GM11168 (cell line): ENCODE results near the gene RFNG.

Source experiments
- in situ Hi-C: fragments of 300-500 bp; cut with MboI; formaldehyde crosslinking; loops from one replicate; pipeline ENCODE4 v1.12.0; 2022; ENCODE audit warnings: low sequenced_read_pairs; ENCODE audit not compliant: unreplicated experiment

The RFNG gene, protein sequence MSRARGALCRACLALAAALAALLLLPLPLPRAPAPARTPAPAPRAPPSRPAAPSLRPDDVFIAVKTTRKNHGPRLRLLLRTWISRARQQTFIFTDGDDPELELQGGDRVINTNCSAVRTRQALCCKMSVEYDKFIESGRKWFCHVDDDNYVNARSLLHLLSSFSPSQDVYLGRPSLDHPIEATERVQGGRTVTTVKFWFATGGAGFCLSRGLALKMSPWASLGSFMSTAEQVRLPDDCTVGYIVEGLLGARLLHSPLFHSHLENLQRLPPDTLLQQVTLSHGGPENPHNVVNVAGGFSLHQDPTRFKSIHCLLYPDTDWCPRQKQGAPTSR

DNA sequence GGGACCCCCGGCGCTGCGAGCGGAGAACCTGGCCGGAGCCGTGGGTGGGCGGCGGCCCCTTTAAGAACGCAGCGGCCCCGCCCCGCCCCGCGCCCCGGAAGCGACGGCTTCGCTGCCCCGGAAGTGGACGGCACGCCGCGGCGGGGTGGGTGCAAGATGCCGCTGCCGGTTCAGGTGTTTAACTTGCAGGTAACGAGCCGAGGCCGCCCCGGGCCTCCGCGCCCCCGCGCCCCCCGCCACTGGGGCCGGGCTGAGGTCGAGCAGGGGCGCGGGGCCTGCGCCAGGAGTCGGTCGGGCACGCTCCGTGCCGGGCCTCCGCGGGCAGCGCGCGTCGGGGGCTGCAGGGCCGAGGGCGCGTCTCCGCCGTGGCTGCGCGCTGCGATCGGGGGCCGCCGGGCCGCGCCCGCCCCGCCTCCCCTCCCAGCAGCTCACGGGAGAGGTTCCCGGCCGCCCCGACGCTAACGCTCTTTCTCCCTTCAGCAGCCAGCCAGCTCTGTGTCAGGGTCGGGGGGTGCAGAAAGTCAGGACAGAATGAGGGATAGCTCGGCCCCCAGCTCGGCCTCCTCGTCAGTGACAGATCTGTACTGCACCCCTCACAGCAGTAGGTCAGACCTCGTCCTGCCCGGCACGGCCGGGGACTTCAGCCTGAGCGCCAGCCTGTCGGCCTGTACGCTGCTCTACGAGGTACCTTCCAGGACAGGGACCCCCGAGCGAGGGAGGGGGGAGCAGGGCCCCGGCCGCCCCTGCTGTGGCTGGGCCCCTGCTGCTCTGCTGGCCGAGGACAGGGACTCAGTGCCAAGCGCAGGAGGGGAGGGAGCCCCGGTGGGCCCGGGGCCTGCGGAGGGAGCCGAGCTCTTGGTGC is at the start of gene RFNG, which contains the start of gene GPS1:
RFNG (minus strand) TSS at position 36 of the 862 bp plus-strand sequence. CDS start 45 bp downstream, outside the sequence.
GPS1 (plus strand) TSS at position 123 of the 862 bp plus-strand sequence; CDS start at position 157, 34 bp downstream.
- in situ Hi-C loops, result no loop called here

DNA sequence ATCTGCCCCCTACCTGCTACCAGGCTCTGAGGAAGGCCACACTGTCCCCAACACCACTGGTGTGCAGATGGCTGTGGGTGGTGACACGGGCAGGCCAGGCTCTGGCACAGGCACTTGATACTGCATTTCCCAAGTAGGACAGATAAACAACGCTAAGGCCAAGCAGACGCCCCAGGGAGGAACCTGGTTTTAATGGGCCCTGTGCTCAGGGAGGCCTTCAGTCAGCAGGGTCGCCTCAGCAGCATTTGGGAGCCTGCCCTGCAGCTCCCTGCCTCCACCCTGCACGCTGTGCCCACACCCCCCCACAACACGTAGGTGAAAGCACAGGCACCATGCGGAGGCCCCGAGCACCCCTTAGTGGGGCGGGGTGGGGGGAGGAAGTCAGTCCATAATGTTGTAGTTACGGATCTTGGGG is 49.7 kb upstream of the RFNG start:
- in situ Hi-C loops, result no loop called here

DNA sequence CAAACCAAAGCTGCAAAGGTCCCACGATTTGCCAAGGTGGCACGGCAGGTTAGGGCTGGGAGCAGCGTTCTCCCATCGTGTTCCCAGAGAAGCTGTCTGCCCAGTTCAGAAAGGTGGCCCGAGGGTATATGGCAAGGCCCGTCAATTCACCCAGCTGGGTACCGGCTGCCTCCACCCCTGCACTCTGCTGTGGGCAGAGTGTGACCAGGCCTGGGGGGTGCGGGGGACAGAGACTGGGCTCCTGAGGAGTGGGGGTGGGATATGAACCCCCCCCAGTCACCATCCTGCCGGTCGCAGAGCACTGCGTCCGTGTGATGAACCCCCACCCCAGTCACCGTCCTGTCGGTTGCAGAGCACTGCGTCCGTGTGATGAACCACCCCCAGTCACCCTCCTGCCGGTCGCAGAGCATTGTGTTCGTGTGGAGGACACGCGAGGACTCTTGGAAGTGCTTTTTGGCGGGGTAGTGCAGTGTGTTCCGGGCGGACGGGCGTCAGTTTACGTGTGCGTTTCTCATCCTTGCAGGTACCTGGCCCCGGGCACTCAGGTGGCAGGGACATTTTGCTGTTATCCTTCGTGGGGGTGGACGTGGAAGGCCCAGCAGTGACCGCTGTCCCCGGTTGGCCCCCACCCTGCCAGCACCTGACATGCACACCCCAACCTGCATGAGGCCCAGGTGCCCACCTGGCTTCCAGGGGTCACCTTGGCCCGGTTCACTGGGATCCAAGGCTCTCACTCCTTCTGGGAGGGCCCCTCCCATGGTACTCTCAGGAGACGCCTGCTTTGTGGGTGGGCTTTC is 49.1 kb upstream of the RFNG start:
- in situ Hi-C loops, result no loop called here

DNA sequence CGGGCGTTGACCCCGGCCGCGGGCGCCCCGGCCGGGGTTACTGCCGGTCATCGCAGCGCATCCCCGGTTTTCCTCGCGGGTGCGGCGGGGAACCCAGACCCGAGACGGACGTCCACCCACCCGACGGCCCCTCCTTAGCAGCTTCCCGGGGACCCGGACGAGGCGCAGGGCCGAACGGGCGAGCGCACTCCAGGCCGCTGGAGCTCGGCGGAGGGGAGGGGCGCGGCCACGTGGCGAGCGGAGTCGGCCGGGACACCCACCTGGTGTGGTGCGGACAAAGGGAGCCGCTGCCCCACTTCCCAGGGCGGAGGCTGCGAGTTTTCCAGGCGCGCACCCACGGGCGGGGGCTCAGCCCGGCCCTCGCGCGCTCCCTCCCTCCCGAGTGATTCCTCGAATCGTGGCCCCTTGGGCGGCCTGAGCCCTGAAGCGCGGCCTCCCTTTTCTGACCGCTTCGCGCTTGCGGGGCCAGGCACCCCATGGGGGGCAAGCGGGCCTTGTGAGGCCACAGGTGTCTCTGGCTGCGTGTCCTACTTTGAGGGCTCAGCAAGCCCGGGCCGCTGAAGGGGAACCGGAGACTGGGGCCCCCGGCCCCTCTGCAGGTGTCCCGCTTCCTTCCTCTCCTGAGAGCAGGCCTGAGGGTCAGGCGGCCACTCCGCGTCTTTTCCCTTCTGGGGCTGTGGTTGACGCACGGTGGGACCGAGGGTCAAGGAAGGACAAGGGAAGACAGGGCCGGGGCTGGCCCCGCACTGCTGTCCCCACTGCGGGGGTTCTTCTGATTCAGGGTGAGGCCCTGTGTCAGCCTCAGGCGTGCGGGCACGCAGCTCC is 47.5 kb upstream of the RFNG start:
- in situ Hi-C loops, result no loop called here

DNA sequence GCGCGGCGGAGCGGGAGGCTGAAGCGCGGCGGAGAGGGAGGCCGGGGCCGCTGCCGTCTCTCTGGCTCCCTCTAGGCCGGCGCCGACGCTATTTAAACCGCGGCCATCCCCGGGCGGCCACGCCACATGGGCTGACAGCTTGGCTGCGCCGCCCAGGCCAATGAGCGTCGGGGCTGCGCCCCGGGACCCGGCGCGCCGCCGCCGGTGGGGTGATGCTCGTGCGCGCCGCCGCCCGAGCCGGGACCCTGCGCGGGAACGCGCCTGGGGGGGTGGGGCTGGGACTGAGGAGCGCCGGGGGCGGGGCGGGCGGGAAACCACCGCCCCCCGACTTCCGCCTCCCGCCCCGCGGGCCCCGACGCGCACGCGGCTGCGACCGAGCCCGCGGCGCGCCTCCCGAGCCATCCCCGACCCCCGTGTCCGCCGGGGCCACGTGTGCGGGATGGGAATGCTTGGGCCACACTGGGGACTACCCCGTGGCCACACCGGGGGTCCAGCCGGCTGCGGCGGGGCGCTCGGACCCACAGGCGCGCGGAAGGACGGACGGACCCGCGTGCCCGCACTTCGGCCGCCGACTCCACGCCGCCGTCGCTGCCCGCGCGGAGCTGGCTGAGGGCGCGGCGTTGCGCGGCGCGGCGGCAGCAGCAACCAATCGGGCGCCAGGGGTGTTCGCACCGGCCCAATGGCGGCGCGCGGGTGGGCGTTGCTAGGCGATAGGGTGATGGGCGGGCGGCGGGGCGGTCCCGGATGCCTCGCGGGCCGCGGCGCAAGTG is 46.7 kb upstream of the RFNG start, which contains the start of gene FASN:
FASN (minus strand) TSS at position 68 of the 770 bp plus-strand sequence. CDS start 1,791 bp downstream, outside the sequence.
- in situ Hi-C loops, result no loop called here

DNA sequence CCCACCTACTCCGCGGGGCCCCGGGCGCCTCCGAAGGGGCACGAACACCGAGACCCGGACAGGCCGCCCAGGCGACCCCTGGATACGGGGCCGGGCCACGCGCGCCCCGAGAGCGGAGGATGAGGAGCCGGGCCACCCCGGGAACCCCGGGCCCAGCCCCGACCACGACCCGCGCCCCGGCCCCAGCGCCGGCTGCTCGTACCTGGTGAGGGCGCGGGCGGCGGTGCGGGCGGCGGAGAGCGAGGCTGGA is 46.2 kb upstream of the RFNG start:
- in situ Hi-C loops, result no loop called here

DNA sequence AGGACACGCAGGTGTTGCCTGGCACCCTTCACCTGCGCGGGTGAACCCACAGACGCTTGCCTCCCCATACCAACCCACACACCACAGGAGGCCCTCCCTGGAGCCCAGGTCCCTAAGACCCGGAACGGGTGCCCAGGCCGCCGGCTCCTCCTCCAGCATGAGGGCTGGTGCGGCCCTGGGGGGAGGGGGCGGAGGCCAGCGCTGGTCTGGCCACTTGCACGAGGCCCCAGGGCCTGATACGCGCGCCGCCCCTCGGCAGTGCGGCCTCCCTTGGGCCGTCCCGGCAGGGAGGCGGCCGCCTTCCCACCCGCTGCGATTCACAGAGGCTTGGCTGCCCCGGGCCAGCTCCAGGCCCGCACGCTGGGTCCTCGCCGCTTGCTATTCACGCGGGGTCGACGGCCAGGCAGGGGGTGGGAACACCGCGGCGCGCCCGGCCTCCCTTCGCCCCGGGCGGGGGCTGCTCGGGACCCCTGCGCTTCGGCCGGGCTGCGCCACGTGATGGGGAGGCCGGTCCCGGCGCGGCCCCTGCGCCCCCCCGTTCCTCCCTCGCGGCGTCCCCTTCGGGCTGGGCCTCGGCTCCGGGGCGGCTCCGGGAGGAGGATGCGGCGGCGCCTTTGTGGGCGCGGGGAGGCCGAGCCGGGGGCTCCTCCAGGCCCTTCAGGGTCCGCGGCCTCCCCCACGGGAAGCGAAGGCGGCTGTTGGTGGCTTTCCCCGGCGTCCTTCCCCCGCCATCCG is 45.7 kb upstream of the RFNG start:
- in situ Hi-C loops, result no loop called here

DNA sequence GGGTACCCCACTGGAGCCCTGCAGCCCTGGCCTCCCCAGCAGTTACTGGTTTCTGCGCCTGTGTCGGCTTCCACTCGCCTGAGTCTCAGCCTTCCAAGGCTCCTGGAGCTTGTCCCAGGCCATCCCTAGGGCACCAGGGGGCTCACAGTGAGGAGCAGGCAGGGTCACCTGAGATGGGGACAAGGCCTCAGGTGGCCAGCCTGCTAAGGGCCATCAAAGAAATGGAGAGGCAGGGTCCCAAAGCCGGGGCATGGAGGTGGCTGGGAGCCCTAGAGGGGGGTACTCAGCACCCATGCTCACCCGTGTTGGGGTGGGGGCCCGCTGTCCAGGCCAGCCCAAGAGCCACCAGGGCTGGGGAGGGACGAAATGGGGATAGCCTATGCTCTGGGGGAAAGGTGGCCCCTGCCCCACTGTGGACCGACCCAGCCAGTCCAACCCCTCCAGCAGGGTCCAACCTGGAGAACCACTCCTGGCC is 45.1 kb upstream of the RFNG start:
- in situ Hi-C loops, result no loop called here

DNA sequence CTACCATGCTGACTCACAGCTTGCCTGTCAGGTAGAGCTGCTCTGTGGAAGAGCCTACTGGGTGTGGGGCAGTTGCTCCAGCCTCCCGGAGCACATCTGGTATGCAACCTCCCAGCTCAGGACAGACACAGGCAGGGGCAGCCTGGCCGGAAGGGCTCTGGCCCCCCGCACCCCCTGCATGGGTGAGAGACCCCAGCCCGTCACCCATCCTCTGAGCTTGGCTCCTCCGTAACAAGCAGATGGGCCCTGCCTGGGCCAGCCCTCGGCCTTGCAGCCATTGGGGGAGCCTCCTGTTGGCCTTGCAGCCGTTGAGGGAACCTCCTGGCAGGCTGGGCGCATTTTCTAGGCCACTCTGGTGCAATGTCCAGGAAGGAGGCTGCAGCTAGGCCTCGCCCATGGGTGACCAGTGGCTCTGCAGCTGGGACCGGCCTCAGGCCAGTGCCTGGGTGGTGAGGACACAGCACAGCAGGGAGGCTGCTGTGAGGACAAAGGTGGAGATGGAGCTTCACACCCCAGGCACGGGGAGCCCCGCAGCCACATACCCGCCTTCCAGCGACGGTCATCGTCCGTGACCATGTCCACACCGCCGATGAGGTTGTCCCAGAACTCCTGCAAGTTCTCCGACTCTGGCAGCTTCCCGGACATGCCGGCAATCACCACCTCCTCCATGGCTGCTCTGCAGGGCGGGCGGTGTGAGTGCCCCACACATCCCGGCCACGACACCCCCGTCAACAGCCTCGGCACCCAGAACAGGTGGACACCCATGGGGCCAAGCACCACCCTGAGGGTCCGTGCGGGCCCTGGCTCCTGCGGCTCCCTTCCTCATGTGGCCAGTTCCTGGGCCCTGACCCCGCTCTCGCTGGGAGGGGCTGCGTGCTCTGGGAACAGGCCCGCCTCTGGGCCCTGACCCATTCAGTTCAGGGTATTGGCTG is 44.4 kb upstream of the RFNG start:
- in situ Hi-C loops, result no loop called here

DNA sequence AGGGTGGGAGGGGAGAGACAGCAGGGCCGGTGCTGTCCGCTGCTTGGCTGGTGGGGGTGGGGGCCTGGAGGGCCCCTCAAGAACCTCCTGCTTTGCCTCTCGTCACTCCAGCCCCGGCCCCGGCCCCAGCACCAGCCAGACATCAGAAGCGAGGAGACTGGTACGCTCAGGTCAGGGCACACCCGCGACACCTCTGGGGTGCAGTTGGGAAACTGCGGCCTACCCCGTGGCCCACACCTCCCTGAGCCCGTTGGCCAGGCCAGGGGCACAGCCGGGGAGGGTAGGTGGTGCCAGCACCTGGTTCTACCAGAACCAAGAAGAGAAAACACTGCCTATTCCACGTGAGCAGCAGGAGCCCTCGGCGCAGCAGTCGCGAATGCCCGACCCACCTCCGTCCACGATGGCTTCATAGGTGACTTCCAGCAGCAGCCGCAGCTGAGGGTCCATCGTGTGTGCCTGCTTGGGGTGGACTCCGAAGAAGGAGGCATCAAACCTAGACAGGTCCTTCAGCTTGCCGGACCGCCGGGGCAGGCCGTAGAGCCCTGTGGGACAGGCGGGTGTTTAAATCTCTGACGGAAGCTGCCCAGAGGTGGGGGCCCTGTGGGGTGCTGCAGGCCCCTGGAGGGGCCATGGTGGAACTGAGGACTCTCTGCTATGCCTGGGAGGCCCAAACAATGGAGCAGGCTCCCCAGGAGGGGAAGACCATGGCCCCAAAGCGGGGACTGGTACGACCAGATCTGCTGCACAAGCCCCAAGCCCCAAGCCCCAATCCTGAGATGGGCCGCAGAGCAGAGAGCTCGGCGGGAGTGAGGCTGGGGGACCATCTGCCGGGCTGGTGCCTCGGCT is 43.5 kb upstream of the RFNG start:
- in situ Hi-C loops, result no loop called here

DNA sequence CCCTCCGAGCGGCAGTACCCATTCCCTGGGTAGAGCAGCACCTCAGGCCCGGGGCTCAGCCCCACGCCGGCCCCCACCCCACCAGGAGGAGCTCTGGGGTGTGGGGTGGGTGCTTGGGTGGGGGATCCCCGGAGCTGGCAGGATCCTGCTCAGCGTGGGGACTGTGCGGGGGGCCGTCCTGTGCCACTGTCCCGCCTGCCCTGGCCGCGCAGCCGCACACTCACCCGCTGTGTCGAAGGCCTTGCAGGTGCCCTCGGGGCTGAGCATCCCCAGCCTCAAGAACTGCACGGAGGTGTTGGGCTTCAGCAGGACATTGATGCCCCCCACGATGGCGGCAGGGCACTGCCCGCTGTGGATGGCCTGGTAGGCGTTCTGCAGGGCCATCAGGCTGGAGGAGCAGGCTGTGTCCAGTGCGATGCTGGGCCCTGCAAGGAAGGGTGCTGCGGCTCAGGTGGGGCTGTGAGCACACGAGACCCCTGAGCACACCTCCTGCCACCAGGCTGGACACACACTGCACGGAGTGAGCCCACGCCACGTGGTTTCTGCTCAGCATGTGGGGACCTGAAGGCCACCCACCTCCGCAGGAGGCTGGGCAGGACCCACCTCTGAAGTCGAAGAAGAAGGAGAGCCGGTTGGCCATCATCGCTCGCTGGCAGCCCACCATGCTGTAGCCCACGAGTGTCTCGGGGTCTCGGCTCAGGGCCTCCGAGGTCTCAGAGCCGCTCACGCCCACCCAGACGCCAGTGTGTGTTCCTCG is 41.6 kb upstream of the RFNG start:
- in situ Hi-C loops, result no loop called here

DNA sequence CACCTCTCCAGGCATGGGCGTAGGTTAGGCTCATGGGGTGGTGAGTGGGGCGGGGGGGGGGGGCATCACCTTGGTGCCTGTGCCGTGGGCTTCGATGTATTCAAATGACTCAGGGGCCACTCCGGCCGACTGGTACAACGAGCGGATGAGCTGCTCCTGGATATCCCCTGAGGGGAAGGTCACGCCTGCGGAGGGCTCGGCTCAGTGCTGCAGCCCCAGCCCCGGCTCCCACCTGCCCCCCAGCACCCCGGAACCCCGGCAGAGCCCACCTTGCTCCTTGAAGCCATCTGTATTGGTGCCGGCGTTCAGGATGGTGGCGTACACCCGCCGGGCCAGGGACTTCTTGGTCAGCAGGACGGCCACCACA is 41.0 kb upstream of the RFNG start:
- in situ Hi-C loops, result no loop called here

DNA sequence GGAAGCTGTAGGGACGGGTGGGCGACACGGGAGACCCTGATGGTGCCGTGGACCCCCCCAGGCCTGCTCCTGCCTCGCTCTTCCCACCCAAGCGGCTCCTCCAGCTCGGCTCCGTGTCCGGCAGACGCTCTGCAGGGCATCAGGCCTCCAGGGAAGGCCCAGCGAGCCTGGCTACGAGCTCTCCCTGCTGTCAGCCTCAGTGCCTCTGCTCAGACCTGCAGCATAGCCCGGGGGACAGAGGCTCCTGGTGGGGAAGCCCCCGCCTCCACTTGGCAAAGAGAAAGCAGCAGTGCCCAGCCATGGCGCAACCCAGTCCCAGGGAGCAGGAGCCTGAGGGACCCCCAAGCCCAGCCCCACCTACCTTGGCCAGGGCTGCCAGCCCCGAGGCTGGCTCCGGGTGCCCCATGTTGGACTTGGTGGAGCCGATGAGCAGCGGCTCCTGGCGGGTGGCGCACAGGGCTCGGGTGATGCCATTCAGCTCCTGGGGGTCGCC is 40.5 kb upstream of the RFNG start:
- in situ Hi-C loops, result no loop called here

DNA sequence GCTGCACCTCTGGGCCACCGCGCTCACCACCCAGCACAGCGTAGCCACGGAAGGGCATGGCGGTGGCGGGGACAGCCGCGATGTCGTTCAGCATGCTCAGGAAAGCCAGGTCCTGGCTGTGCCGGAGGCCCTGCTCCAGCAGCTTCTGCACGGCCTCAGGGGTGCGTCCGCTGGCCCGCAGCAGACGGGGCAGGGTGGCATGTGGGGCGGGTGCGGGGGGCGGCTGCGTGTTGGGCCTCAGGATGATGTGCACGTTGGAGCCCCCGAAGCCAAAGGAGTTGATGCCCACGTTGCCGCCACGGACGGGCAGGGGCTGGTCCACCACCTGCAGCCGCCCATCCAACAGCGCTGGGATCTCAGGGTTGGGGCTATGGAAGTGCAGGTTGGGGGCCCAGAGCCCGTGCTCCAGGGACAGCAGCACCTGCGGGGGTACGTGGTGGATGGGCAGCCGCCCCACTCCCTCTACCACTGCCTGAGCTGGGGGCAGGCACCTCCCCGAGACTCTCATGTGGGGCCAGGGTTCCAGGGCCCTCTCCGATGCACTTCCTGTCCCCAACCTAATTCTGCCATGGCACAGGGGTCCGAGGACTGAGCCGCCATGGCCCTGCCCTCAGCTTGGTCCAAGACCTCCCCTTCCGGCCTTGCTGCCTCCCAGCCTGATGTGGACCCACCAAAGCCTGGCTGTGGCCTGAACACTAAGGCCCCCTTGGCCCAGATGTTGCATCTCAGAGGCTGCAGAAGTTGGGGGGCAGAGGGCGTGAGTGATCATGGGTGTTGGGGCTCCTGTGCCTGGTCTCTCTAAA is 39.9 kb upstream of the RFNG start:
- in situ Hi-C loops, result no loop called here
